B cell (primary cell): ENCODE results near the gene PCSK2. TPM values are rescaled to one million over a fixed set of nuclear protein-coding genes. Genes with fewer than 3 reads are reported as not detected.
A peak's percentile ranks its signal among the peaks of the same experiment; 100 is the strongest.

ENCODE experiments used
- ATAC-seq: fragments of 200-7000 bp; cut with Tn5 transposase; one replicate; pipeline ENCODE4 v1.10.0; 2021; ENCODE audit warnings: low read depth, mild to moderate bottlenecking, moderate number of reproducible peaks, moderate library complexity
- CTCF ChIA-PET: fragments of 350-600 bp; sonication (Branson Sonifier 250); formaldehyde crosslinking; loops from one replicate; lab custom pipeline; 2021; ENCODE audit warnings: antibody characterized with exemption, inconsistent platforms; lab: Charles Lee
- POLR2A ChIA-PET: fragments of 350-600 bp; sonication (Branson Sonifier 250); formaldehyde crosslinking; loops from one replicate; lab custom pipeline; 2021; ENCODE audit warnings: antibody characterized with exemption; lab: Charles Lee
- DNase-seq: peaks from one replicate; pipeline ENCODE4 v3.0.0; 2013
- H2AFZ ChIP-seq: 2 replicates; pipeline ENCODE4 v1.6.1; 2012; ENCODE audit warnings: mild to moderate bottlenecking, low read depth, low read length; ENCODE audit not compliant: insufficient read depth, poor library complexity, severe bottlenecking
- H3K27ac ChIP-seq, 2 donors: 1 replicate in 1 of 2; 2 replicates in 1 of 2; pipeline ENCODE4 v1.5.1; 2012 to 2013; ENCODE audit warnings: low read length in 2 of 2, mild to moderate bottlenecking in 2 of 2, moderate library complexity in 1 of 2
- H3K27me3 ChIP-seq, 4 experiments: fragments of 200-600 bp in 1 of 4; sonication (generic) in 1 of 4; replicated peaks in 1 of 4; 1 replicate in 2 of 4; 2 replicates in 2 of 4; pipeline versions ENCODE4 v1.6.1 to v1.7.0; 2013 to 2016; ENCODE audit warnings: low read length in 3 of 4, mild to moderate bottlenecking in 2 of 4, mixed read lengths in 1 of 4, moderate library complexity in 1 of 4; ENCODE audit not compliant: insufficient read depth in 4 of 4, control insufficient read depth in 3 of 4; ENCODE audit errors: control extremely low read depth in 1 of 4
- H3K36me3 ChIP-seq, 2 experiments: replicated peaks in 1 of 2; 1 replicate in 1 of 2; 2 replicates in 1 of 2; pipeline versions ENCODE4 v1.6.1 to v1.7.1; 2013; ENCODE audit warnings: low read length in 1 of 2; ENCODE audit not compliant: insufficient read depth in 2 of 2, control insufficient read depth in 1 of 2; ENCODE audit errors: control extremely low read depth in 1 of 2, extremely low read depth in 1 of 2
- H3K4me1 ChIP-seq, 2 donors: fragments of 200-600 bp in 1 of 2; sonication (generic) in 1 of 2; 1 replicate in 1 of 2; 2 replicates in 1 of 2; pipeline versions ENCODE4 v1.5.1 to v1.6.1; 2013 to 2017; ENCODE audit warnings: low read length in 2 of 2; ENCODE audit not compliant: control insufficient read depth in 2 of 2, insufficient read depth in 2 of 2
- H3K4me2 ChIP-seq: replicated peaks from 2 replicates; pipeline ENCODE3; 2012; ENCODE audit warnings: mild to moderate bottlenecking, low read depth, low read length; ENCODE audit not compliant: poor library complexity, severe bottlenecking
- H3K4me3 ChIP-seq, 5 experiments: fragments of 200-600 bp in 1 of 5; sonication (generic) in 1 of 5; 1 replicate in 3 of 5; 2 replicates in 2 of 5; pipeline versions ENCODE4 v1.5.1 to v1.7.0; 2011 to 2016; ENCODE audit warnings: low read length in 4 of 5, mild to moderate bottlenecking in 4 of 5, low read depth in 2 of 5, control low read depth in 1 of 5, moderate library complexity in 1 of 5; ENCODE audit not compliant: insufficient read depth in 1 of 5; ENCODE audit errors: control extremely low read depth in 1 of 5, extremely low read depth in 1 of 5
- H3K79me2 ChIP-seq: fragments of 200-600 bp; sonication (generic); one replicate; pipeline ENCODE4 v1.6.0; 2016; ENCODE audit warnings: low read length; ENCODE audit not compliant: control insufficient read depth, insufficient read depth
- H3K9ac ChIP-seq: fragments of 200-600 bp; sonication (generic); 2 replicates; pipeline ENCODE4 v1.6.1; 2017; ENCODE audit warnings: mild to moderate bottlenecking, low read length, moderate library complexity
- H3K9me3 ChIP-seq, 3 donors: one replicate each; pipeline versions ENCODE4 v1.6.1 to v1.7.1; 2013; ENCODE audit warnings: low read length in 2 of 3; ENCODE audit not compliant: control insufficient read depth in 2 of 3, insufficient read depth in 1 of 3; ENCODE audit errors: control extremely low read depth in 1 of 3
- H4K20me1 ChIP-seq: 2 replicates; pipeline ENCODE4 v1.6.0; 2012; ENCODE audit warnings: mild to moderate bottlenecking, low read length; ENCODE audit not compliant: insufficient read depth, control insufficient read depth, poor library complexity, severe bottlenecking
- H3K27ac Mint-ChIP-seq: one replicate; pipeline ENCODE4 v1.8.0; 2021; ENCODE audit warnings: mixed read lengths
- H3K27me3 Mint-ChIP-seq: one replicate; pipeline ENCODE4 v1.8.0; 2021; ENCODE audit warnings: mixed read lengths
- H3K4me1 Mint-ChIP-seq: one replicate; pipeline ENCODE4 v1.8.0; 2021; ENCODE audit warnings: mixed read lengths
- H3K4me3 Mint-ChIP-seq: one replicate; pipeline ENCODE4 v1.8.0; 2021; ENCODE audit warnings: mixed read lengths
- H3K9me3 Mint-ChIP-seq: one replicate; pipeline ENCODE4 v1.8.0; 2022; ENCODE audit warnings: mixed read lengths; ENCODE audit not compliant: insufficient read depth
- EZH2 ChIP-seq: IDR thresholded peaks from 2 replicates; pipeline ENCODE4 v1.6.1; 2012; ENCODE audit warnings: borderline replicate concordance, low read depth, mild to moderate bottlenecking, moderate library complexity, low read length; ENCODE audit not compliant: insufficient read depth, poor library complexity, severe bottlenecking
- WGBS: methylation state at CpG from one replicate; pipeline ENCODE4 v1.1.5; 2013; ENCODE audit warnings: missing lambda C conversion rate; ENCODE audit not compliant: insufficient coverage; 5-methylcytosine and 5-hydroxymethylcytosine counted together
- intact Hi-C: fragments of 100-400 bp; cut with micrococcal nuclease; formaldehyde crosslinking; loops from one replicate; pipeline ENCODE4 v1.10.0; 2022
- polyA plus RNA-seq: library from polyadenylated mRNA; depleted of rRNA; stranded (reverse); fragments of >200 nt; gene quantifications from 2 replicates; pipeline ENCODE4 v1.2.3, GENCODE V29; 2012
- total RNA-seq, 2 donors: library from RNA; stranded (reverse); fragments of 120-200 nt in 1 of 2; gene quantifications; 1 replicate in 1 of 2; 2 replicates in 1 of 2; pipeline versions ENCODE4 v1.2.3 to v1.2.4, GENCODE V29; 2013 to 2022
- TF ChIP-seq, protein P1 (sequence below): fragments of 200-600 bp; IDR thresholded peaks from one replicate; pipeline ENCODE4 v1.8.0; 2022; ENCODE audit warnings: antibody characterized with exemption, mild to moderate bottlenecking

The PCSK2 gene
- total and polyA plus RNA-seq, 2 donors (not counting 1 experiment from before 2014, with no cell fraction given), result not detected

DNA sequence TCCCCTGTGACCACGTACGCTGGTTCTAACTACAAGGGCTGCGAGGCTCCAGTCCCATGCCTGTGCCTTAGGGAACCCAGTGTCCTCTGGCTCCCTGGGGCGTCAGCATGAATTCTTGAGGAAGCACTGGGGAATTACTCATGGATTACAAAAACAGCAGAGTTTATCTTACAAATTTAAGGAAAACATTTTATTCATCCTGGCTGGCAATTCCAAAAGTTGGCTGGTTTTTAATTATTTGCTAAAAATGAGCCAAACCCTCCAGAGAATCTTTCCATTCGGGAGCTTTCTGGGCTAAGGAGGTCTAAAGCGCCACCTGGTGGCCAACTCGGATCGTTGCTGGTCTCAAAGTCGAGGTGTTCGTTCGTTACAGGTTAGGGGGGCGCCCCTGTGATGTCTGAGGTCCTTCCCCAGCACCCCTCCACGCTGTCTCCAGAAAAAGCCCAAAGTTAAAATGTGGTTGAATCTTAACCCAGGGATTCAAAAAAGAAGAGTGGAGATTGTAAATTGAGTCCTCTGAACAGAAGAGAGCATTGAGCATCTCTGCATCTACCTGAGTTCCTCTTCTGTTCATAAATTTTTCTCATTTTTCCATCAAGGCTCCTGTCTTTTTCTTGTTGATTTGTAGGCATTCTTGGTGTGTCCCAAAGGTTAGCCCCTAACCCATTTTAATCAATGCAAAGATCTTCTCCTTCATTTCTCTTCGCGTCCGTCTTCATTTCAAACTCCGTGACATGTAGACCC is 205.0 kb downstream of the PCSK2 start:
- no peaks in the 10 kb centered on the region for H4K20me1 ChIP-seq

DNA sequence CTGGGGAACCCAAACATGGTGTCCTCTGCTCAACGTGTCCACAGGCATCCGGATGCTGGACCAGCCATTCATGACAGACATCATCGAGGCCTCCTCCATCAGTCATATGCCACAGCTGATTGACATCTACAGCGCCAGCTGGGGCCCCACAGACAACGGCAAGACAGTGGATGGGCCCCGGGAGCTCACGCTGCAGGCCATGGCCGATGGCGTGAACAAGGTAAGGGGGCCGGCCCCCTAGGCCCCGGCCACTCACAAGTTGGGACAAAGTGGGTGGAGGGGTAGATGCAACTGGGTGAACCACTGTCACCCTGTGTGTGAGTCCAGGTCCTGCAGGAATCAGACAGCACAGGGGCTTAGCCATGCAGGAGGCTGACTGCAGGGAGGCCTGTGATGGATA is 209.8 kb downstream of the PCSK2 start:
- Mint-ChIP-seq H3K4me3 (no peak overlapping the region), H3K27me3 (peaks cover 26% of the 10 kb centered on the region), H3K27ac (no peak overlapping the region), H3K9me3 (no peaks in the 10 kb centered on the region), H3K4me1 (no peaks in the 10 kb centered on the region)
- Histone ChIP-seq H3K4me3 (no peak overlapping the region), H3K27ac (no peak overlapping the region), H3K36me3 (no peaks in the 10 kb centered on the region), H3K4me2 (no peak overlapping the region), H3K9ac (no peak overlapping the region), H3K27me3 (peaks cover 0 to 5% (median 0%) of the 10 kb centered on the region in 4 experiments), H4K20me1 (no peaks in the 10 kb centered on the region), H3K9me3 (peaks cover 0 to 4% (median 0%) of the 10 kb centered on the region in 3 donors), H3K4me1 (no peaks in the 10 kb centered on the region), H3K79me2 (no peaks in the 10 kb centered on the region), H2AFZ (no peak overlapping the region)
- ChIA-PET POLR2A (no interaction called here), CTCF (no interaction called here)
- intact Hi-C loops, result no loop called here
- 90% methylated on average over 9 of the region's 11 CpGs for WGBS
- DNase-seq (no peak), ATAC-seq (no peak)
- no peak for TF ChIP-seq EZH2
- TF ChIP-seq, protein P1, sequence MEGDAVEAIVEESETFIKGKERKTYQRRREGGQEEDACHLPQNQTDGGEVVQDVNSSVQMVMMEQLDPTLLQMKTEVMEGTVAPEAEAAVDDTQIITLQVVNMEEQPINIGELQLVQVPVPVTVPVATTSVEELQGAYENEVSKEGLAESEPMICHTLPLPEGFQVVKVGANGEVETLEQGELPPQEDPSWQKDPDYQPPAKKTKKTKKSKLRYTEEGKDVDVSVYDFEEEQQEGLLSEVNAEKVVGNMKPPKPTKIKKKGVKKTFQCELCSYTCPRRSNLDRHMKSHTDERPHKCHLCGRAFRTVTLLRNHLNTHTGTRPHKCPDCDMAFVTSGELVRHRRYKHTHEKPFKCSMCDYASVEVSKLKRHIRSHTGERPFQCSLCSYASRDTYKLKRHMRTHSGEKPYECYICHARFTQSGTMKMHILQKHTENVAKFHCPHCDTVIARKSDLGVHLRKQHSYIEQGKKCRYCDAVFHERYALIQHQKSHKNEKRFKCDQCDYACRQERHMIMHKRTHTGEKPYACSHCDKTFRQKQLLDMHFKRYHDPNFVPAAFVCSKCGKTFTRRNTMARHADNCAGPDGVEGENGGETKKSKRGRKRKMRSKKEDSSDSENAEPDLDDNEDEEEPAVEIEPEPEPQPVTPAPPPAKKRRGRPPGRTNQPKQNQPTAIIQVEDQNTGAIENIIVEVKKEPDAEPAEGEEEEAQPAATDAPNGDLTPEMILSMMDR, result no peak

More for the DNA sequence above, 205.0 kb downstream of the PCSK2 start:
- no peak for TF ChIP-seq EZH2
- TF ChIP-seq, protein P1, result peak; percentile 95
- Histone ChIP-seq H3K4me2 (no peak overlapping the region), H2AFZ (no peak overlapping the region), H3K4me3 (no peak overlapping the region), H3K27me3 (peaks cover 0 to 11% (median 2%) of the 10 kb centered on the region in 4 experiments), H3K9ac (no peak overlapping the region), H3K36me3 (no peaks in the 10 kb centered on the region), H3K9me3 (no peaks in the 10 kb centered on the region), H3K27ac (no peak overlapping the region), H3K79me2 (no peaks in the 10 kb centered on the region), H3K4me1 (no peaks in the 10 kb centered on the region)
- POLR2A ChIA-PET, result no interaction called here
- Mint-ChIP-seq H3K4me1 (no peaks in the 10 kb centered on the region), H3K9me3 (no peaks in the 10 kb centered on the region), H3K27ac (no peak overlapping the region), H3K4me3 (no peak overlapping the region), H3K27me3 (peaks cover 27% of the 10 kb centered on the region)
- intact Hi-C loops, result no loop called here
- DNase-seq (peak; percentile 57), ATAC-seq (no peak)
- 45% methylated on average over 12 of the region's 17 CpGs for WGBS
- CTCF ChIA-PET, result interaction anchor here (1.0 to 5.4 kb wide), 9 partner anchors 9 to 629 kb away, joined by 3 to 61 read pairs (median 5); no protein-coding TSS in a partner anchor
